Measurements from ENCODE around the gene APRT.

The APRT gene

DNA sequence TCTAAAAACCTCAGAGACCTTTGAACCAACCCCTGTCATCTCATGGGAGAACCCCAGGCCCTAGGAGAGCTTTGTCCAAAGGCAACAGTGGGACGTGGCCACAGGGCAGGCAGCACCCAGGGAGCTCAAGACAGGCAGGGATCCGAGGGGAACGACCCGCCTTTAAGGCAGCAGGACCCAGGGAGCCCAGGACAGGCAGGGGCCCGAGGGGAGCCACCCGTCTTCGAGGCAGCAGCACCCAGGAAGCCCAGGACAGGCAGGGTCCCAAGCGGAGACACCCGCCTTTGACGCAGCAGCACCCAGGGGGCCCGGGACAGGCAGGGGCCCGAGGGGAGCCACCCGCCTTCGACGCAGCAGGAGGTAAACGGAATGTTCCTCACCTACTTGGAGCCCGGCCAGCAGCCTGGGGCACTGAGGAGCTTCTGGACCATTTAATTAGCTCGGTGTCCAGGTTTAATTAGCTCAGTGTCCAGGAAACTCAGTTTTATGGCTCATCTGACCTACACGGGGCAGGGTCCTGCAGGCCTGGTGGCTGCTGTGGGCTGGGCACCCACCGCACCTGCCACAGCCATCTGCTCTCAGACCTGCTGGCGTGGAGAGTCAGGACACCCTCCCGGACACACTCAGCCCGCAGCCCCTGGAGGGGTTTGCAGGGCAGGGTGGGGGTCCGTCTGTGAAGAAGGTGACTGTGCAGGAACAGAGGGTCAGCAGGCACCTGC is 51.1 kb downstream of the APRT start:
- no peak for DNase-seq (ENCODE audit: insufficient read length, low spot score)
- FAIRE-seq = no peak

GRCh38 chr16:88759976-88760350 is 51.8 kb downstream of the APRT start:
- FAIRE-seq (no peak), DNase-seq (ENCODE audit: insufficient read length, low spot score) (no peak)

Data from HTR-8/SVneo (cell line).